ENCODE results near the gene GADD45B.

Gene GADD45B

GRCh38 chr19:2475702-2476450, at the start of gene GADD45B:
Gene GADD45B (plus strand): TSS chr19:2476127. CDS start chr19:2476359, 232 bp downstream.
- peak; percentile 96 for DNase-seq

GRCh38 chr19:2426611-2427428, 49.1 kb upstream of the GADD45B start:
- DNase-seq = peak; percentile 54

- peak; percentile 99 for DNase-seq
Measured at GRCh38 chr19:2427429-2428320, 48.3 kb upstream of the GADD45B start, which contains the start of gene TIMM13. Gene TIMM13 (minus strand): TSS chr19:2427586. CDS start chr19:2427533, 53 bp downstream.

GRCh38 chr19:2428321-2428690, 47.6 kb upstream of the GADD45B start:
- no peak for DNase-seq

GRCh38 chr19:2428756-2429711, 46.9 kb upstream of the GADD45B start:
- DNase-seq = no peak

GRCh38 chr19:2429917-2430535, 45.9 kb upstream of the GADD45B start:
- DNase-seq = no peak

- DNase-seq = no peak
Measured at GRCh38 chr19:2431318-2432055, 44.4 kb upstream of the GADD45B start.

- DNase-seq = no peak
Measured at GRCh38 chr19:2432131-2432848, 43.6 kb upstream of the GADD45B start.

- DNase-seq = no peak
Measured at GRCh38 chr19:2433854-2434253, 42.1 kb upstream of the GADD45B start.

- DNase-seq = no peak
Measured at GRCh38 chr19:2434267-2434666, 41.7 kb upstream of the GADD45B start.

- no peak for DNase-seq
Measured at GRCh38 chr19:2434721-2435265, 41.1 kb upstream of the GADD45B start.

- no peak for DNase-seq
Measured at GRCh38 chr19:2436384-2436783, 39.5 kb upstream of the GADD45B start.

- DNase-seq = no peak
Measured at GRCh38 chr19:2436926-2437325, 39.0 kb upstream of the GADD45B start.

- no peak for DNase-seq
Measured at GRCh38 chr19:2438178-2438577, 37.7 kb upstream of the GADD45B start.

- DNase-seq = no peak
Measured at GRCh38 chr19:2440515-2440914, 35.4 kb upstream of the GADD45B start.

GRCh38 chr19:2441096-2441752, 34.7 kb upstream of the GADD45B start:
- no peak for DNase-seq

- no peak for DNase-seq
Measured at GRCh38 chr19:2443116-2443784, 32.7 kb upstream of the GADD45B start.

GRCh38 chr19:2443785-2444182, 32.1 kb upstream of the GADD45B start:
- no peak for DNase-seq

All from activated CD4-positive, CD25-positive, alpha-beta regulatory T cell treated with anti-CD3 and anti-CD28 coated beads, Interleukin-2, amount 50 U/mL, for 72 hours (primary cell).